WERI-Rb-1 (cell line): ENCODE results near the gene NDRG4.
A peak's percentile ranks its signal among the peaks of the same experiment; 100 is the strongest.

ENCODE experiments used
- DNase-seq: peaks from one replicate; pipeline ENCODE4 v3.0.0-alpha.2; 2020
- H3K27ac ChIP-seq: fragments of 250-450 bp; sonication (Bioruptor Pico); 2 replicates; pipeline ENCODE4 v1.5.1; 2020; ENCODE audit warnings: mild to moderate bottlenecking, moderate library complexity
- H3K27me3 ChIP-seq: fragments of 250-450 bp; sonication (Bioruptor Pico); 2 replicates; pipeline ENCODE4 v1.5.1; 2021; ENCODE audit warnings: mild to moderate bottlenecking, low read depth, moderate library complexity; ENCODE audit not compliant: insufficient read depth, severe bottlenecking
- H3K36me3 ChIP-seq: fragments of 250-450 bp; sonication (Bioruptor Pico); 2 replicates; pipeline ENCODE4 v1.5.1; 2020; ENCODE audit warnings: mild to moderate bottlenecking, moderate library complexity
- H3K4me3 ChIP-seq: 2 replicates; pipeline ENCODE4 v1.5.1; 2011; ENCODE audit warnings: low read depth, mild to moderate bottlenecking, control low read depth, low read length
- H3K9me3 ChIP-seq: fragments of 250-450 bp; sonication (Bioruptor Pico); 2 replicates; pipeline ENCODE4 v1.5.1; 2021; ENCODE audit warnings: mild to moderate bottlenecking, moderate library complexity; ENCODE audit not compliant: severe bottlenecking
- TF ChIP-seq, protein P1 (sequence below): IDR thresholded peaks from 2 replicates; pipeline ENCODE4 v1.5.1; 2011; ENCODE audit warnings: low read depth, mild to moderate bottlenecking, control low read depth, inconsistent platforms, low read length

Gene NDRG4

DNA sequence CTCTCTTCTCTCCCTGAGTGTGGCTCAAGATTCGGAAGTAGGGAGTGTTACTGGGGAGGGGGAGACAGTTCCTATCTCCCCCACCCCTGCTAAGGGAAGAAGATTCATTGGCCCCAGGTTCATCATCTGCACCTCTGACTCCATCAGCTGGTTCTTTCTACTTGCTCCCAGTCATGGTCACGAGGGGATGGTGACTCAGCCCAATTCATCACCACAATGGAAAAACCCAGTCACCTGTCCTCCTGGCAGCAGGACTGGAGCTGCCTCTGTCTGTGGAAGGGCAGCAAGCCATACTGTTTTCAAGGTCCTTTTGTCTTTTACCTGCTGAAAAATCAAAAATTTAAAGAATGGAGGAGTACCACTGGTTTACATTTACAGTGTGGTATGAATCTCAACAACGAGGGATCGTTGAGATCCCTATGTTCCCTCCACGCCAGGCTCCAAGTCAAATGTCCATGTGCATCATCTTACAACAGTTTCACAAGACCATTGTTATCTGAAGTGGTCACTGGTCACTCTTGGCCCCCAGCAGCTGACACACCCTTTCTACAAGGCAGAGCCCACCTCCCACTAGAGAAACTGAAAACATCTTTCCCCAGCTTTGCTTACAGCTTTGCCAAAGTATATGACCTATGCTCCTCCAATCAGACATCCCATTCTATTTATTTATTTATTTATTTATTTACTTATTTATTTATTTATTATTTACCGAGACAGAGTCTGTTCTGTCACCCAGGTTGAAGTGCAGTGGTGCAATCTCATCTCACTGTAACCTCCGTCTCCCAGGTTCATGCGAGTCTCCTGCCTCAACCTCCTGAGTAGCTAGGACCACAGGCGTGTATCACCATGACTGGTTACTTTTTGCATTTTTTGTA lies 40.4 kb upstream of the NDRG4 start:
- TF ChIP-seq, protein P1, sequence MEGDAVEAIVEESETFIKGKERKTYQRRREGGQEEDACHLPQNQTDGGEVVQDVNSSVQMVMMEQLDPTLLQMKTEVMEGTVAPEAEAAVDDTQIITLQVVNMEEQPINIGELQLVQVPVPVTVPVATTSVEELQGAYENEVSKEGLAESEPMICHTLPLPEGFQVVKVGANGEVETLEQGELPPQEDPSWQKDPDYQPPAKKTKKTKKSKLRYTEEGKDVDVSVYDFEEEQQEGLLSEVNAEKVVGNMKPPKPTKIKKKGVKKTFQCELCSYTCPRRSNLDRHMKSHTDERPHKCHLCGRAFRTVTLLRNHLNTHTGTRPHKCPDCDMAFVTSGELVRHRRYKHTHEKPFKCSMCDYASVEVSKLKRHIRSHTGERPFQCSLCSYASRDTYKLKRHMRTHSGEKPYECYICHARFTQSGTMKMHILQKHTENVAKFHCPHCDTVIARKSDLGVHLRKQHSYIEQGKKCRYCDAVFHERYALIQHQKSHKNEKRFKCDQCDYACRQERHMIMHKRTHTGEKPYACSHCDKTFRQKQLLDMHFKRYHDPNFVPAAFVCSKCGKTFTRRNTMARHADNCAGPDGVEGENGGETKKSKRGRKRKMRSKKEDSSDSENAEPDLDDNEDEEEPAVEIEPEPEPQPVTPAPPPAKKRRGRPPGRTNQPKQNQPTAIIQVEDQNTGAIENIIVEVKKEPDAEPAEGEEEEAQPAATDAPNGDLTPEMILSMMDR, result no peak
- no peaks in the 10 kb centered on the region for H3K36me3 ChIP-seq
- H3K4me3 ChIP-seq, result no peak overlapping the region
- no peaks in the 10 kb centered on the region for H3K9me3 ChIP-seq
- H3K27me3 ChIP-seq, result peaks cover 1% of the 10 kb centered on the region
- no peak overlapping the region for H3K27ac ChIP-seq
- no peak for DNase-seq

DNA sequence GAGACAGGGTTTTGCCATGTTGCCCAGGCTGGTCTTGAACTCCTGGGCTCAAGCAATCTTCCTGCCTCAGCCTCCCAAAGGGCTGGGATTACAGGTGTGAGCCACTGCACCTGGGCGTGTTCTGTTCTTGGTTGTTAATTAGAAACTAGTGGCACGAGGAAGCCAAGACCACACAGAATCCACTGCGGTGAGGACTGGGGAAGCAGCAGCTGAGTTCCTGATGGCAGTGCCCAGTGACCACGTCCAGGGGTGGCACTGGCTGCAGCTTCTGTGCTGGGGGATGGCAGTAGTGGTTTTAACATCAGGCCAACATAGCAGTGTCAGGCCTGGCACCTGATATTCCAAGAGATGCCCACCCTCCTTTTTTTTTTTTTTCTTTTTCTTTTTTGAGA lies 39.7 kb upstream of the NDRG4 start:
- Histone ChIP-seq H3K4me3 (no peak overlapping the region), H3K27ac (no peak overlapping the region), H3K27me3 (peaks cover 4% of the 10 kb centered on the region), H3K9me3 (no peaks in the 10 kb centered on the region), H3K36me3 (no peaks in the 10 kb centered on the region)
- TF ChIP-seq, protein P1, result no peak
- no peak for DNase-seq

DNA sequence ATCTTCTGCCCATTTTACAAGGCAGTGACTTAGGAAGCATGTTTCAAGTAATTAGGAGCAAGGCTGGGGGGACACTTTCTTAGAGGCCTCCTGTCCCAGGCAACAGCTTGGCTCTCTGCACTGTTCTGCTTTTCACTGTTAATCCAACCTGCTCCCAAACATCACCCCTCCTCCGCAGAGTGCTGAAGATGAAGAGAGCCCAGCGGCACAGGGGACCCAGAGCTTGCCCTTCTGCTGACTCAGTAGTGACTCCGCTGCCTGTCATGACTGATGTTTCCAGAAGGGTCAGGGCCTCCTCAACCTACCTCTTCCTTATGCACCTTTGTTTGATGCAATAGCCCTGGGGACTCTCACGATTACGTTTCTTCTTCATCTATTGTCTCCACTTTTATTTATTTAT lies 38.9 kb upstream of the NDRG4 start:
- TF ChIP-seq, protein P1, result no peak
- H3K27me3 ChIP-seq, result peaks cover 7% of the 10 kb centered on the region

DNA sequence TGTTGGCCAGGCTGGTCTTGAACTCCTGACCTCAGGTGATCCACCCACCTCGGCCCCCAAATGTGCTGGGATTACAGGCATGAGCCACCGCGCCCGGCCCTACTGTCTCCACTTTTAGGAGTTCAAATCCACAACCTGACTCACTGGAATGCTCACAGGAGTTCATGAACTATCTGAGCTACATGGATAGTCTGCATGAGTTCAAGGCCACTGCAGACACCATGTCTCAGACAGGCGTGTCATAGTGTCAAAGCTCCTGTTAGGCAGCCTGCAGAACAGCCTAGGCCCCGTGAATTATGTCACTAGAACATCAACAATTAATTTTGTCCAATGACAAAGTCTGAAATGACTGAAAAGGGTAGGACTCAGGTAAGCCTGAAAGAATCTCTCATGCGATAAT lies 38.3 kb upstream of the NDRG4 start:
- Histone ChIP-seq H3K36me3 (no peaks in the 10 kb centered on the region), H3K27me3 (peaks cover 7% of the 10 kb centered on the region), H3K4me3 (no peak overlapping the region), H3K27ac (no peak overlapping the region), H3K9me3 (no peaks in the 10 kb centered on the region)
- DNase-seq, result no peak
- TF ChIP-seq, protein P1, result no peak

More for the DNA sequence above, 38.9 kb upstream of the NDRG4 start:
- no peak overlapping the region for H3K27ac ChIP-seq
- no peaks in the 10 kb centered on the region for H3K9me3 ChIP-seq
- no peaks in the 10 kb centered on the region for H3K36me3 ChIP-seq
- peak; percentile 35 for DNase-seq
- H3K4me3 ChIP-seq, result no peak overlapping the region

DNA sequence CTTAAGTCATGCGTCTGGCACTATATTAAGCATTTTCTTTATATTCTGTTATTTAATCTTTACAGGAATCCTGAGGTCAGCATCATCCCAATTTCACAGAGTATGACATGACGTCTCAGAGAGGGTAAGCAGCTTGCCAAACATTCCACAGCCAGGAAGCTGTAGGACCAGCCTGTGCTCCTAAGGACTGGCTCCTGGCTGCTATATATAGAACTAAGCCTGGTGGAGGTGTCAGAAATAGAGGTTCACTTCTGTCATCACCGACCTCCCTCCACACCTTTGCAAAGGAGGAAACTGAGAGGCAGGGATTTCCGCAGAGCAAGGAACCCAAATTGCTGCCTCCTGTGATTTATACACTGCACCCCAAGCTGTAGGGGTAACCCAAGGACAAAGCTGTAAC lies 37.9 kb upstream of the NDRG4 start:
- H3K36me3 ChIP-seq, result no peaks in the 10 kb centered on the region
- H3K9me3 ChIP-seq, result no peaks in the 10 kb centered on the region
- DNase-seq, result no peak
- H3K4me3 ChIP-seq, result no peak overlapping the region
- TF ChIP-seq, protein P1, result no peak
- peaks cover 7% of the 10 kb centered on the region for H3K27me3 ChIP-seq
- H3K27ac ChIP-seq, result no peak overlapping the region
